ENCODE results near the gene ATG4A. TPM values are rescaled to one million over a fixed set of nuclear protein-coding genes. Genes with fewer than 3 reads are reported as not detected.

The ATG4A gene
- 10 to 100 TPM in 3 of 5 donors, 1 to 10 TPM in 1, not detected in 1; 9.0 to 69.2 (median 26.0) TPM for total RNA-seq
- 10 to 100 TPM; 10.1 to 22.0 (median 19.1) TPM for polyA plus RNA-seq
- long read RNA-seq, donor 1, partial matches to known transcripts, result 0 of 1 reads
- long read RNA-seq, donor 1, other reads (novel, unspliced or antisense), result 0 of 1 reads
- long read RNA-seq, donor 2, partial matches to known transcripts, result 0 of 4 reads
- long read RNA-seq, donor 2, other reads (novel, unspliced or antisense), result 0 of 4 reads
- long read RNA-seq, donor 3, partial matches to known transcripts, result 0 of 2 reads
- long read RNA-seq, donor 3, other reads (novel, unspliced or antisense), result 0 of 2 reads
- long read RNA-seq, donor 4, result 0 reads
- long read RNA-seq, donor 5, partial matches to known transcripts, result 0 of 1 reads
- long read RNA-seq, donor 5, other reads (novel, unspliced or antisense), result 0 of 1 reads
- long read RNA-seq, donor 6, partial matches to known transcripts, result 7 of 9 reads
- long read RNA-seq, donor 6, other reads (novel, unspliced or antisense), result 0 of 9 reads
- long read RNA-seq, donor 7, partial matches to known transcripts, result 8 of 9 reads
- long read RNA-seq, donor 7, other reads (novel, unspliced or antisense), result 0 of 9 reads
- long read RNA-seq, donor 8, partial matches to known transcripts, result 0 of 2 reads
- long read RNA-seq, donor 8, other reads (novel, unspliced or antisense), result 0 of 2 reads
- long read RNA-seq, donor 9, result 0 reads
- long read RNA-seq, donor 10, result 0 reads

GRCh38 chrX:108091264-108091877 is at the start of gene ATG4A, which contains the start of gene PSMD10:
Gene ATG4A (plus strand): TSS chrX:108091778. CDS start chrX:108091827, 49 bp downstream.
Gene PSMD10 (minus strand): TSS chrX:108091542. CDS start chrX:108091520, 22 bp downstream.
- intact Hi-C loops (cut with DNase I; ENCODE audit: low total_unique reads), result no loop called here
- peak; percentile 92 to 98 for DNase-seq
- Histone ChIP-seq H3K4me1 (peaks cover 0 to 29% (median 7%) of the 10 kb centered on the region in 4 donors), H3K27ac (peak within 1 kb of the TSS; percentile 84 to 90 (median 88)), H3K27me3 (no peaks in the 10 kb centered on the region), H3K4me3 (peak within 1 kb of the TSS; percentile 46 to 64 (median 64)), H3K9me3 (peaks cover 0 to 3% (median 0%) of the 10 kb centered on the region in 4 donors), H3K36me3 (peaks cover 3 to 16% (median 15%) of the 10 kb centered on the region in 4 donors)
- 0 to 53% (median 3%) methylated on average over 21 to 47 of the region's 47 CpGs for WGBS, 5 donors
- TF ChIP-seq POLR2A (IDR thresholded peaks at IDR 0.05) (peak in 1 of 4 donors; percentile 66), POLR2AphosphoS5 (IDR thresholded peaks at IDR 0.05) (peak; percentile 17 to 77 (median 73)), EP300 (IDR thresholded peaks at IDR 0.05) (no peak), CTCF (IDR thresholded peaks at IDR 0.05) (peak in 2 of 7 experiments; percentile 2 to 21)

- H3K36me3 ChIP-seq, result no peaks in the 10 kb centered on the region
- 33 to 53% (median 40%) methylated on average over 10 of the region's 10 CpGs for WGBS, 5 donors
- H3K4me3 ChIP-seq, result peak within 1 kb of the TSS; percentile 4 to 35 (median 30)
- H3K9me3 ChIP-seq, result no peaks in the 10 kb centered on the region
- TF ChIP-seq CTCF (IDR thresholded peaks at IDR 0.05), result no peak
- TF ChIP-seq POLR2A (IDR thresholded peaks at IDR 0.05), result peak in 1 of 4 donors; percentile 26
- peak in 2 of 3 donors; percentile 82 to 92 for TF ChIP-seq POLR2AphosphoS5 (IDR thresholded peaks at IDR 0.05)
- peak within 1 kb of the TSS; percentile 54 to 76 (median 71) for H3K27ac ChIP-seq
- H3K4me1 ChIP-seq, result no peaks in the 10 kb centered on the region
- intact Hi-C loops (cut with DNase I; ENCODE audit: low total_unique reads), result no loop called here
- peaks cover 0 to 14% (median 0%) of the 10 kb centered on the region in 3 donors for H3K27me3 ChIP-seq
- DNase-seq, result peak; percentile 71
These were observed 46.9 kb upstream of the ATG4A start, which contains the start of gene VSIG1 for GRCh38 chrX:108044554-108045256. Gene VSIG1 (plus strand): TSS chrX:108045065. CDS start chrX:108045131, 66 bp downstream.

GRCh38 chrX:108049649-108050048 is 41.9 kb upstream of the ATG4A start:
- H3K4me1 ChIP-seq, result no peaks in the 10 kb centered on the region
- intact Hi-C loops (cut with DNase I; ENCODE audit: low total_unique reads), result no loop called here
- H3K36me3 ChIP-seq, result no peaks in the 10 kb centered on the region
- H3K27ac ChIP-seq, result peak overlapping the region in 1 of 5 donors; percentile 35
- no peaks in the 10 kb centered on the region for H3K9me3 ChIP-seq
- 17 to 57% (median 35%) methylated on average over 1 of the region's 1 CpG for WGBS, 5 donors
- H3K4me3 ChIP-seq, result peak overlapping the region in 2 of 4 donors; percentile 22 to 23
- H3K27me3 ChIP-seq, result no peaks in the 10 kb centered on the region
- TF ChIP-seq CTCF (IDR thresholded peaks at IDR 0.05), result no peak
- no peak for TF ChIP-seq POLR2A (IDR thresholded peaks at IDR 0.05)
- no peak for TF ChIP-seq EP300 (IDR thresholded peaks at IDR 0.05)
- DNase-seq, result peak in 1 of 2 donors; percentile 32
